ENCODE measurements around the gene KCND3. TPM values are rescaled to one million over a fixed set of nuclear protein-coding genes. Genes with fewer than 3 reads are reported as not detected.

The KCND3 gene
- total RNA-seq, 1 experiment from 2014 or later = 0.15 TPM

DNA sequence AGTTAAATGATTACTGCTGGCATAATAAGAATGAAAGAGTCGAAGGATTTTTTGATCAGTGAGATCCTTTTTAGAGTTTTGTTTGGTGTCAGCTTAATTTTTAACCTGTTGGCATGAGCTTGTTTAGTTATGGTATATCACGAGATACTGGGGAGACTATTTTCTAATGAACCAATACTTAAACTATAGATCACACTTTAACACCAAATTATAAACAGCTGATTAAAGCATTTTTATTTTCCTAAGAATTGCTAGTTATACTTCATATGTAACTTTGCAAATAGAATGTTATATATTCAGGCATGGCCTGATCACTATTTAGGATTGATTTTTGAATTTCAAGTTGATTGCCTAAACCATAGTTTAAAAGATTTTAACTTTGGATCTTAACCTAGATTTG is 227.8 kb downstream of the KCND3 start:
- no peaks in the 10 kb centered on the region for H3K23me2 ChIP-seq (ENCODE audit: insufficient read length, low read depth, low read length, poor library complexity, severe bottlenecking)
- H2AFZ ChIP-seq (ENCODE audit: low read length) = no peak overlapping the region
- no peak overlapping the region for H4K91ac ChIP-seq (ENCODE audit: insufficient read length, low read depth, low read length)
- no peaks in the 10 kb centered on the region; the same call in 1 of the 2 replicates for H3K27me3 ChIP-seq (ENCODE audit: insufficient read depth, low read length)
- TF ChIP-seq CTCF (conservative IDR thresholded peaks at IDR 0.05) = no peak
- H2BK15ac ChIP-seq (ENCODE audit: low read depth, low read length) = no peak overlapping the region
- no peaks in the 10 kb centered on the region for H3K9me3 ChIP-seq (ENCODE audit: control insufficient read depth, low read depth, low read length)
- H3K9me3 Mint-ChIP-seq = no peaks in the 10 kb centered on the region; a peak in 1 of 5 replicates
- H4K8ac ChIP-seq (replicated peaks; ENCODE audit: insufficient read length, low read depth, low read length) = no peak overlapping the region
- H3T11ph ChIP-seq (ENCODE audit: low read length) = no peak overlapping the region
- H3K4me3 Mint-ChIP-seq = no peak overlapping the region
- WGBS (ENCODE audit: extremely low coverage, insufficient read length, low lambda C conversion rate) = 100% methylated on average over 1 of the region's 2 CpGs
- no peak overlapping the region for H3K23ac ChIP-seq (ENCODE audit: insufficient read length, low read depth, low read length)
- H3K27ac ChIP-seq (ENCODE audit: insufficient read length, low read depth, low read length) = no peak overlapping the region
- no peak overlapping the region for H2AK5ac ChIP-seq (ENCODE audit: insufficient read length, low read length)
- H3K27ac Mint-ChIP-seq = no peak overlapping the region
- peaks cover 8% of the 10 kb centered on the region; the same call in 1 of the 2 replicates for H3K79me2 ChIP-seq (ENCODE audit: insufficient read depth, low read length)
- H3K9ac ChIP-seq (ENCODE audit: extremely low read depth, insufficient read length, low read length) = no peak overlapping the region
- no peaks in the 10 kb centered on the region for H3K27me3 Mint-ChIP-seq (ENCODE audit: low read depth)
- H3K36me3 Mint-ChIP-seq (ENCODE audit: insufficient read depth in 1 of 3, low read depth in 3 of 3) = peaks cover 46 to 85% (median 82%) of the 10 kb centered on the region in 3 experiments; a peak in 6 of 7 replicates
- no peak overlapping the region for H2BK120ac ChIP-seq (ENCODE audit: low read depth, low read length, poor library complexity, severe bottlenecking)
- H4K5ac ChIP-seq (ENCODE audit: insufficient read length, low read depth, low read length) = no peak overlapping the region
- no peak overlapping the region for H3K14ac ChIP-seq (ENCODE audit: insufficient read depth, low read length)
- H3K4me1 Mint-ChIP-seq = peaks cover 8 to 10% of the 10 kb centered on the region in 2 experiments
- no peak overlapping the region for H3K56ac ChIP-seq (ENCODE audit: insufficient read length, low read depth, low read length)
- H2BK20ac ChIP-seq (ENCODE audit: low read depth, low read length, poor library complexity, severe bottlenecking) = no peak overlapping the region
- H3K79me1 ChIP-seq (ENCODE audit: insufficient read depth, low read depth, low read length, poor library complexity, severe bottlenecking) = peaks cover 7% of the 10 kb centered on the region
- H2BK12ac ChIP-seq (ENCODE audit: insufficient read length, low read depth, low read length) = no peak overlapping the region
- no peak overlapping the region for H2BK5ac ChIP-seq (ENCODE audit: insufficient read length, low read length)
- H3K18ac ChIP-seq (ENCODE audit: insufficient read length, low read depth, low read length) = no peak overlapping the region
- no peak for DNase-seq
- no peaks in the 10 kb centered on the region; the same call in 1 of the 2 replicates for H3K4me1 ChIP-seq (ENCODE audit: insufficient read depth, low read length)
- no peak overlapping the region for H3K4me2 ChIP-seq (ENCODE audit: insufficient read depth, insufficient read length, low read length)
- H3K4ac ChIP-seq (ENCODE audit: low read depth, low read length) = no peak overlapping the region
- H4K20me1 ChIP-seq (ENCODE audit: control insufficient read depth, insufficient read depth, insufficient read length) = no peaks in the 10 kb centered on the region

Data from H9 (cell line).